NCI-H345 treated with DMSO at 0.1 percent for 48 hours (cell line): ENCODE data around the gene PRKAG2.
A peak's percentile ranks its signal among the peaks of the same experiment; 100 is the strongest.
"Not testable (repeated sequence)": the region's sequence is repeated elsewhere in the genome, so short reads cannot be mapped to it uniquely, and the experiment has no call there.

ENCODE experiments used
- DNase-seq: peaks from one replicate; lab custom pipeline; 2025; ENCODE audit not compliant: unreplicated experiment; lab: John Stamatoyannopoulos, UW

PRKAG2 gene

GRCh38 chr7:151885202-151885580 is 8.3 kb upstream of the PRKAG2 start:
- no peak for DNase-seq

GRCh38 chr7:151884312-151885201 is 7.6 kb upstream of the PRKAG2 start:
- no peak for DNase-seq

GRCh38 chr7:151883857-151884256 is 6.9 kb upstream of the PRKAG2 start:
- no peak for DNase-seq

GRCh38 chr7:151882734-151883133 is 5.8 kb upstream of the PRKAG2 start:
- no peak for DNase-seq

- DNase-seq, result no peak
These were observed 3.8 kb upstream of the PRKAG2 start for GRCh38 chr7:151880688-151881087.

- DNase-seq, result no peak
These were observed 1.3 kb upstream of the PRKAG2 start for GRCh38 chr7:151877911-151878835.

GRCh38 chr7:151875942-151876898 is 695 bp downstream of the PRKAG2 start:
- DNase-seq, result peak; percentile 62

GRCh38 chr7:151874479-151874878 is 2.4 kb downstream of the PRKAG2 start:
- not testable (repeated sequence) for DNase-seq

GRCh38 chr7:151873402-151873965 is 3.4 kb downstream of the PRKAG2 start:
- no peak for DNase-seq

- DNase-seq, result no peak
These were observed 4.1 kb downstream of the PRKAG2 start for GRCh38 chr7:151872531-151873401.

- no peak for DNase-seq
These were observed 5.0 kb downstream of the PRKAG2 start for GRCh38 chr7:151871904-151872303.

- DNase-seq, result no peak
These were observed 5.7 kb downstream of the PRKAG2 start for GRCh38 chr7:151871189-151871735.

- no peak for DNase-seq
These were observed 6.7 kb downstream of the PRKAG2 start for GRCh38 chr7:151869968-151870918.

GRCh38 chr7:151869455-151869854 is 7.5 kb downstream of the PRKAG2 start:
- no peak for DNase-seq

GRCh38 chr7:151869109-151869428 is 7.8 kb downstream of the PRKAG2 start:
- peak; percentile 29 for DNase-seq

- no peak for DNase-seq
These were observed 8.4 kb downstream of the PRKAG2 start for GRCh38 chr7:151868396-151869108.

GRCh38 chr7:151867912-151868311 is 9.0 kb downstream of the PRKAG2 start:
- no peak for DNase-seq
